HL-60 (cell line): ENCODE measurements around the gene KRTAP29-1.

Experiments
- CTCF ChIP-seq: IDR thresholded peaks from one replicate; pipeline ENCODE4 v1.5.1; 2011; ENCODE audit warnings: low read length, control low read depth, inconsistent platforms; ENCODE audit not compliant: insufficient read depth
- POLR2AphosphoS5 ChIP-seq: IDR thresholded peaks from 2 replicates; pipeline ENCODE4 v1.6.1; 2012; ENCODE audit warnings: low read depth

- TF ChIP-seq POLR2AphosphoS5 (no peak), CTCF (no peak)
Measured at GRCh38 chr17:41331606-41332005, 29.0 kb upstream of the KRTAP29-1 start.
